Fibroblast of skin of right quadriceps (primary cell): ENCODE measurements around the gene GPX2.

Source experiments
- DNase-seq: peaks from one replicate; pipeline ENCODE4 v3.0.0-alpha.2; 2013

GPX2 gene

GRCh38 chr14:64958743-64959142, 16.2 kb upstream of the GPX2 start:
- DNase-seq, result no peak

- no peak for DNase-seq
These were observed 15.7 kb upstream of the GPX2 start for GRCh38 chr14:64958201-64958600.

GRCh38 chr14:64956697-64957406, 14.3 kb upstream of the GPX2 start:
- no peak for DNase-seq

GRCh38 chr14:64955297-64955696, 12.8 kb upstream of the GPX2 start:
- no peak for DNase-seq

- DNase-seq, result no peak
These were observed 12.1 kb upstream of the GPX2 start for GRCh38 chr14:64954491-64955240.

GRCh38 chr14:64953661-64954060, 11.1 kb upstream of the GPX2 start:
- no peak for DNase-seq

GRCh38 chr14:64953310-64953654, 10.7 kb upstream of the GPX2 start:
- DNase-seq, result no peak

GRCh38 chr14:64952598-64953309, 10.2 kb upstream of the GPX2 start:
- no peak for DNase-seq

- no peak for DNase-seq
These were observed 9.2 kb upstream of the GPX2 start for GRCh38 chr14:64951724-64952123.

- no peak for DNase-seq
These were observed 8.7 kb upstream of the GPX2 start for GRCh38 chr14:64951291-64951690.

GRCh38 chr14:64950889-64951288, 8.3 kb upstream of the GPX2 start:
- no peak for DNase-seq

- no peak for DNase-seq
These were observed 6.2 kb upstream of the GPX2 start for GRCh38 chr14:64948612-64949210.

- DNase-seq, result no peak
These were observed 5.4 kb upstream of the GPX2 start for GRCh38 chr14:64947710-64948611.

- no peak for DNase-seq
These were observed 3.9 kb upstream of the GPX2 start for GRCh38 chr14:64946310-64947045.

- no peak for DNase-seq
These were observed 3.1 kb upstream of the GPX2 start for GRCh38 chr14:64945431-64946178.

GRCh38 chr14:64944861-64945260, 2.3 kb upstream of the GPX2 start:
- no peak for DNase-seq

- DNase-seq, result no peak
These were observed 1.5 kb upstream of the GPX2 start for GRCh38 chr14:64944041-64944440.

GRCh38 chr14:64943556-64943955, 1.0 kb upstream of the GPX2 start:
- DNase-seq, result no peak

- no peak for DNase-seq
These were observed 2.1 kb downstream of the GPX2 start for GRCh38 chr14:64940336-64940910.

GRCh38 chr14:64939817-64940190, 2.7 kb downstream of the GPX2 start:
- no peak for DNase-seq
